CD1c-positive myeloid dendritic cell (primary cell): ENCODE measurements around the gene ADGRE3.
"Not testable (repeated sequence)": the region's sequence is repeated elsewhere in the genome, so short reads cannot be mapped to it uniquely, and the experiment has no call there.

Experiments used
- DNase-seq: peaks from one replicate; pipeline ENCODE4 v3.0.0-alpha.2; 2016; ENCODE audit errors: extremely low spot score

Gene ADGRE3

GRCh38 chr19:14603990-14604387 is 70.7 kb downstream of the ADGRE3 start:
- no peak for DNase-seq

- no peak for DNase-seq
Observed at GRCh38 chr19:14599548-14600147, 75.0 kb downstream of the ADGRE3 start.

- DNase-seq: no peak
Observed at GRCh38 chr19:14595558-14595957, 79.1 kb downstream of the ADGRE3 start.

GRCh38 chr19:14589433-14589832 is 85.2 kb downstream of the ADGRE3 start:
- DNase-seq: peak; percentile 46

- DNase-seq: peak; percentile 66
Observed at GRCh38 chr19:14585187-14585586, 89.5 kb downstream of the ADGRE3 start.

- not testable (repeated sequence) for DNase-seq
Observed at GRCh38 chr19:14584372-14584771, 90.3 kb downstream of the ADGRE3 start.

GRCh38 chr19:14582894-14583340 is 91.7 kb downstream of the ADGRE3 start, which contains the start of gene CLEC17A:
CLEC17A (plus strand) TSS chr19:14583084; CDS start chr19:14583161, 77 bp downstream.
- DNase-seq: peak; percentile 75

- DNase-seq: no peak
Observed at GRCh38 chr19:14580623-14581237, 93.9 kb downstream of the ADGRE3 start.

GRCh38 chr19:14577885-14578427 is 96.7 kb downstream of the ADGRE3 start:
- no peak for DNase-seq

GRCh38 chr19:14577264-14577663 is 97.4 kb downstream of the ADGRE3 start:
- DNase-seq: no peak

- DNase-seq: no peak
Observed at GRCh38 chr19:14576363-14576762, 98.3 kb downstream of the ADGRE3 start.

GRCh38 chr19:14575428-14575980 is 99.1 kb downstream of the ADGRE3 start:
- no peak for DNase-seq

GRCh38 chr19:14571695-14572490 is 102.8 kb downstream of the ADGRE3 start, which contains the start of gene NDUFB7:
NDUFB7 (minus strand) TSS chr19:14572066; CDS start chr19:14572000, 66 bp downstream.
- peak; percentile 94 for DNase-seq

GRCh38 chr19:14570864-14571527 is 103.6 kb downstream of the ADGRE3 start:
- DNase-seq: no peak
